ENCODE measurements around the gene C1orf210. TPM values are rescaled to one million over a fixed set of nuclear protein-coding genes. Genes with fewer than 3 reads are reported as not detected.

C1orf210 gene
- total and polyA plus RNA-seq, 12 donors: not detected

DNA sequence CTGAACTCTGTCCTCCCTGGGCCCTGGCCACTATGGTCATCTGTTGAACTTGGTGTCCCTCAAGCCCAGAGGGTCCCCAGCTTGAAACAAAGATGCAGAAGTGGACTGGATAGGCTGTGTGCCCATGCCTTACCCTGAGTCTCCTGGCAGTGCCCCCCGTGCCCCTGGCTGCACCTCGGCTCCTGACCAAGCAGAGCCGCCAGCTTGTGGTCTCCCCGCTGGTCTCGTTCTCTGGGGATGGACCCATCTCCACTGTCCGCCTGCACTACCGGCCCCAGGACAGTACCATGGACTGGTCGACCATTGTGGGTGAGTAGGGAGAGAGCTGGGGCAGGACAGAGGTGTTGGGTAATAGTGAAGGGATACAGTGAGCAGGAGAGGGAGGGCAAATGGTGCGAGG is 26.1 kb upstream of the C1orf210 start:
- Histone ChIP-seq H3K4me3 (no peak overlapping the region), H3K36me3 (peaks cover 0 to 89% (median 0%) of the 10 kb centered on the region in 9 donors)
- ATAC-seq: no peak

DNA sequence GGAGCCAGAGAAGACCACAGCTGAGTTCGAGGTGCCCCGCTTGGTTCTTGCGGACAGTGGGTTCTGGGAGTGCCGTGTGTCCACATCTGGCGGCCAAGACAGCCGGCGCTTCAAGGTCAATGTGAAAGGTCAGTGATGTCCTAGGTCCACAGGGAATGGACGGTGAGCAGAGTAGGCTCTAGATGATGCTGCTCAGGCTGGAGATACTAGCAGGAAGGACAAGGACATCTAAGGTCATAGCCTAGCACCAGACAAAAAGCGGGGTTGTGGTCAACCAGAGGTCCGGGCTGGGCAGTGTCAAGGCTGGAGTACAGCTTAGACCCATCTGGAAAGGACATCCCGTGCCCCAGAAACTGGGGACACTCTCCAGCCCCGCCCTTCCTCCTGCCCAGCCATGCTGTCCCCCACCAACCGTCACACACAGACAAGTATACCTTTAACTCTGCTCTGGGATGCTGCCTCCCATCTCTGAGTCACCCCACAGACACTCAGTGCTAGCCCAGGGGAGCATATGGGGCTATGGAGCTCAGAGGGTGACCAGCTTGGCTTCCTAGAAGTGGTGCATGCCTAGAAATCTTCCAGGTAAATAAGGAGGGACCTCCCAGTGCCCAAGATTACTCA is 24.1 kb upstream of the C1orf210 start:
- Histone ChIP-seq H3K27ac (no peak overlapping the region), H3K36me3 (peaks cover 0 to 86% (median 0%) of the 10 kb centered on the region in 9 donors), H3K4me3 (no peak overlapping the region), H3K9me3 (no peaks in the 10 kb centered on the region), H3K4me1 (peaks cover under 1 to 23% (median 5%) of the 10 kb centered on the region in 9 donors), H3K27me3 (no peaks in the 10 kb centered on the region)
- TF ChIP-seq, protein P1, sequence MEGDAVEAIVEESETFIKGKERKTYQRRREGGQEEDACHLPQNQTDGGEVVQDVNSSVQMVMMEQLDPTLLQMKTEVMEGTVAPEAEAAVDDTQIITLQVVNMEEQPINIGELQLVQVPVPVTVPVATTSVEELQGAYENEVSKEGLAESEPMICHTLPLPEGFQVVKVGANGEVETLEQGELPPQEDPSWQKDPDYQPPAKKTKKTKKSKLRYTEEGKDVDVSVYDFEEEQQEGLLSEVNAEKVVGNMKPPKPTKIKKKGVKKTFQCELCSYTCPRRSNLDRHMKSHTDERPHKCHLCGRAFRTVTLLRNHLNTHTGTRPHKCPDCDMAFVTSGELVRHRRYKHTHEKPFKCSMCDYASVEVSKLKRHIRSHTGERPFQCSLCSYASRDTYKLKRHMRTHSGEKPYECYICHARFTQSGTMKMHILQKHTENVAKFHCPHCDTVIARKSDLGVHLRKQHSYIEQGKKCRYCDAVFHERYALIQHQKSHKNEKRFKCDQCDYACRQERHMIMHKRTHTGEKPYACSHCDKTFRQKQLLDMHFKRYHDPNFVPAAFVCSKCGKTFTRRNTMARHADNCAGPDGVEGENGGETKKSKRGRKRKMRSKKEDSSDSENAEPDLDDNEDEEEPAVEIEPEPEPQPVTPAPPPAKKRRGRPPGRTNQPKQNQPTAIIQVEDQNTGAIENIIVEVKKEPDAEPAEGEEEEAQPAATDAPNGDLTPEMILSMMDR (IDR thresholded peaks at IDR 0.05): no peak
- intact Hi-C loops (cut with DNase I): no loop called here
- DNase-seq: no peak
- WGBS, 2 donors: 87 to 88% methylated on average over 13 of the region's 13 CpGs
- ATAC-seq: no peak

More for the DNA sequence above, 26.1 kb upstream of the C1orf210 start:
- no peaks in the 10 kb centered on the region for H3K27me3 ChIP-seq
- H3K4me1 ChIP-seq: peaks cover 0 to 17% (median 0%) of the 10 kb centered on the region in 9 donors
- no peak overlapping the region for H3K27ac ChIP-seq
- no peak for DNase-seq
- no peaks in the 10 kb centered on the region for H3K9me3 ChIP-seq
- intact Hi-C loops (cut with DNase I): no loop called here
- WGBS, 2 donors: 95 to 97% methylated on average over 9 of the region's 9 CpGs
- TF ChIP-seq, protein P1 (IDR thresholded peaks at IDR 0.05): no peak

DNA sequence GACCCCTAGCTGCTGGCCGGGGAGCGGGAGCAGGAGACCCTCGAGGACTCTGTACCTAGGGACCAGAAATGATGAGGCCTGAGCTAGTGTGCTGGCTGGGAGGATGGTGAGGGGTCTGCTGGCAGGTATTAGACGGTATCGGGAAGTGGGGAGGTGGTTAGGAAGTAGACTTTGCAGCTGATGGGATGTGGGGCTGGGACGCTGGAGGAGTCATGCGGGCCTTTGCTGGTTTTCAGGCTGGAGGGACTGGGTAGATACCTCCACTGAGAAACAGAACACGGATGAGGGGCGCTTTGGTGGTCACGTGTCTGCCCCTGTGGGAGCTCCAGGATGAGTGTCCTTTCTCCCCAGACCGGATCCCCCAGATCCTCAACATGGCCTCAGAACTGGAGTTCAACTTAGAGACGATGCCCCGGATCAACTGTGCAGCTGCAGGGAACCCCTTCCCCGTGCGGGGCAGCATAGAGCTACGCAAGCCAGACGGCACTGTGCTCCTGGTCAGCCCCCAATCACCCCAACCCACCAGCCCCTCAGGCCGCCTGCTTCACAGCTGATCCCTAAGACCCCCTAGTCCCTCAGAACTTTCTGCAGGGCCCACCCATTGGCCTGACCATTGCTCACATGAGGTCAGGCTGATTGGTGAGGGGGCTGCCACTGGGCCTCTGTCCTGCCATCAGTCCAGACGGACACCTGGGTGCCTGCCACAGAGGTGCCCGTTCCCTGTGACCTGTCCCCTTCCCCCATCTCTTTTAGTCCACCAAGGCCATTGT is 23.4 kb upstream of the C1orf210 start:
- 93 to 94% methylated on average over 20 of the region's 20 CpGs for WGBS, 2 donors
- no peaks in the 10 kb centered on the region for H3K27me3 ChIP-seq
- no peak for DNase-seq

DNA sequence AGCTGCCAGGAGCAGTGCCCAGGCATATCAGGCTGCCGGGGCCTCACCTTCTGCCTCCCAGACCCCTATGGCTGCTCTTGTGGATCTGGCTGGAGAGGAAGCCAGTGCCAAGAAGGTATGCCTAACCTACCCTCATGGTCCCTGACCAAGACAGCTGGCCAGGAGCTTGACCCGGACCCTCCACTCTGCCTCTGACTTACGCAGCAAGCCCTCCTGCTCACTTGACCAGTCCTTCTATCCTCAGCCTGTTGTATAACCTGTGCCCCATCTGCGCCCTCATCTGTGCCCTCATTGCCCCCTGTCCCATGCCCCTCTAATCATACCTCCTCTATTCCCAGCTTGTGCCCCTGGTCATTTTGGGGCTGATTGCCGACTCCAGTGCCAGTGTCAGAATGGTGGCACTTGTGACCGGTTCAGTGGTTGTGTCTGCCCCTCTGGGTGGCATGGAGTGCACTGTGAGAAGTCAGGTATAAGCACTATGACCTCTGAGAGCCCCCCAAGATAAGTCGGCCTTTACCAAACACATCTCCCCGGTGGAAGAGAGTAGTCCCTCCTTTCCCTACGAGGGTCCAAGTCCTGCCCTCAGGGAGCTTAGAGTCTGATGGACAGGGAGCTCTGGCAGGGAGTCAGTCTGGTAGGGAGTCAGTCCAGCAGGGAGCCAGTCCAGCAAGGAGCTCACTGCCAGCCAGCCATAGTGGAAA is 22.2 kb upstream of the C1orf210 start:
- 92 to 95% methylated on average over 9 of the region's 9 CpGs for WGBS, 2 donors
- TF ChIP-seq, protein P1 (IDR thresholded peaks at IDR 0.05): no peak
- no peak overlapping the region for H3K27ac ChIP-seq
- intact Hi-C loops (cut with DNase I): no loop called here
- no peaks in the 10 kb centered on the region for H3K9me3 ChIP-seq
- peaks cover 3 to 42% (median 19%) of the 10 kb centered on the region in 9 donors for H3K4me1 ChIP-seq
- H3K27me3 ChIP-seq: no peaks in the 10 kb centered on the region
- H3K36me3 ChIP-seq: peaks cover 0 to 69% (median 0%) of the 10 kb centered on the region in 9 donors
- DNase-seq (no peak), ATAC-seq (no peak)
- no peak overlapping the region for H3K4me3 ChIP-seq

More for the DNA sequence above, 23.4 kb upstream of the C1orf210 start:
- H3K4me1 ChIP-seq: peaks cover 3 to 29% (median 8%) of the 10 kb centered on the region in 9 donors
- peaks cover 0 to 81% (median 0%) of the 10 kb centered on the region in 9 donors for H3K36me3 ChIP-seq
- H3K9me3 ChIP-seq: no peaks in the 10 kb centered on the region
- H3K4me3 ChIP-seq: no peak overlapping the region
- H3K27ac ChIP-seq: no peak overlapping the region
- intact Hi-C loops (cut with DNase I): no loop called here
- TF ChIP-seq, protein P1 (IDR thresholded peaks at IDR 0.05): no peak
- no peak for ATAC-seq
